Measurements from ENCODE around the gene PRND. TPM values are rescaled to one million over a fixed set of nuclear protein-coding genes. Genes with fewer than 3 reads are reported as not detected.
"Not testable (repeated sequence)": the region's sequence is repeated elsewhere in the genome, so short reads cannot be mapped to it uniquely, and the experiment has no call there.

PRND gene
- total RNA-seq, 1 experiment from 2014 or later = not detected

DNA sequence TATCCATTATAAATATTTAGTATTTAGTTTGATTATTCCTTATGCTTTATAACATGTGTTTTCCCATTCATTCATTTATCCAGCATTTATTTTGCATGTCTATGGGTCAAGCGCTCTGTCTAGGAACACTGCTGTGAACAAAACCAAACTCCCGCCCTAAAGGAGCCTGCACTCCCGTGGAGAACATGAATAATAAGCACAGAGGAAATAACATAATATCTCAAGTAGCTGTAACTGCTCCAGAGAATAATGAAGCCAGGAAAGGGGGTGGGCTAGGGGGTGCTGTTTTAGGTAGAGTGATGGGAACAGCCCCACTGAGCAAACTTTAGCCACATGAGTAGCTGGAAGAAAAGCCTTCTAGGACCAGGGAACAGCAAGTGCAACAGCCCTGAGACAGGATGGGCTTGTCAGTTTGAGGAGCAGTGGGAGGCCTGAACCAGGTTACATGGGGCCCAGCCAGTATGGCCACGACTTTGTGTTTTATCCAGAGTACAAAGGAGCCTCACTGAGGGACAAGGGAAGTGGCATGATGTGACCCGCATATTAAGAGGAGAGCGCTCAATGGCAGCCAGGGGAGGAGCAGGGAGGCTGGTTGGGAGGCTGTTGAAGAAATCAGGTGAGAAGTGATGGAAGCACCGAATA is 24.4 kb upstream of the PRND start:
- Histone ChIP-seq H3K27me3 (no peaks in the 10 kb centered on the region), H3K9me3 (replicated peaks) (no peaks in the 10 kb centered on the region), H3K36me3 (peaks cover 17% of the 10 kb centered on the region), H3K27ac (no peak overlapping the region), H3K4me1 (peaks cover under 1% of the 10 kb centered on the region), H3K4me3 (no peak overlapping the region)
- no peak for DNase-seq

DNA sequence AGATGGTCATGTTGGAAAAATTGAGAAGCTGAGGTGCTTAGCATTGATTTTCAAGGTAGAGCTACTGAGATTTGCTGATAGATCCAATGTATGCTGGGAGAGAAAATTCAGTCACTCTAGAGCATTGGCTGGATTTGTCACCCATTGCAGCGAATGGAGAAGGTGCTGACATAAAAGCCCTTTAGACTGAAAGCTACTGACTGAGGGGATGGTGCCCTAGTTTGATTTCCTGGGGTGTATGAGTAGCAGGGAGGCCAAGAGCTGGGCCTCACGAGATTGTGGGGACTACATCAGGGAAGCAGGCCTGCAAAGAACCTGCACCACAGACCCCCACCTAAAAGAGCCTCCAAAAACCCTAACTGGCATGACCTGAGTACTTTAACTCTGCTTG is 23.9 kb upstream of the PRND start:
- Histone ChIP-seq H3K9me3 (replicated peaks) (no peaks in the 10 kb centered on the region), H3K4me3 (no peak overlapping the region), H3K27ac (no peak overlapping the region), H3K4me1 (no peaks in the 10 kb centered on the region), H3K36me3 (peaks cover 17% of the 10 kb centered on the region), H3K27me3 (no peaks in the 10 kb centered on the region)
- no peak for DNase-seq

DNA sequence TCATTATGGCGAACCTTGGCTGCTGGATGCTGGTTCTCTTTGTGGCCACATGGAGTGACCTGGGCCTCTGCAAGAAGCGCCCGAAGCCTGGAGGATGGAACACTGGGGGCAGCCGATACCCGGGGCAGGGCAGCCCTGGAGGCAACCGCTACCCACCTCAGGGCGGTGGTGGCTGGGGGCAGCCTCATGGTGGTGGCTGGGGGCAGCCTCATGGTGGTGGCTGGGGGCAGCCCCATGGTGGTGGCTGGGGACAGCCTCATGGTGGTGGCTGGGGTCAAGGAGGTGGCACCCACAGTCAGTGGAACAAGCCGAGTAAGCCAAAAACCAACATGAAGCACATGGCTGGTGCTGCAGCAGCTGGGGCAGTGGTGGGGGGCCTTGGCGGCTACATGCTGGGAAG is 22.5 kb upstream of the PRND start:
- no peaks in the 10 kb centered on the region for H3K9me3 ChIP-seq (replicated peaks)
- no peak overlapping the region for H3K27ac ChIP-seq
- peaks cover 3% of the 10 kb centered on the region; the same call in 1 of the 2 replicates for H3K4me1 ChIP-seq
- peaks cover 17% of the 10 kb centered on the region for H3K36me3 ChIP-seq
- H3K27me3 ChIP-seq = no peaks in the 10 kb centered on the region
- H3K4me3 ChIP-seq = no peak overlapping the region
- no peak for DNase-seq

DNA sequence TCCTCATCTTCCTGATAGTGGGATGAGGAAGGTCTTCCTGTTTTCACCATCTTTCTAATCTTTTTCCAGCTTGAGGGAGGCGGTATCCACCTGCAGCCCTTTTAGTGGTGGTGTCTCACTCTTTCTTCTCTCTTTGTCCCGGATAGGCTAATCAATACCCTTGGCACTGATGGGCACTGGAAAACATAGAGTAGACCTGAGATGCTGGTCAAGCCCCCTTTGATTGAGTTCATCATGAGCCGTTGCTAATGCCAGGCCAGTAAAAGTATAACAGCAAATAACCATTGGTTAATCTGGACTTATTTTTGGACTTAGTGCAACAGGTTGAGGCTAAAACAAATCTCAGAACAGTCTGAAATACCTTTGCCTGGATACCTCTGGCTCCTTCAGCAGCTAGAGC is 21.8 kb upstream of the PRND start:
- Histone ChIP-seq H3K9me3 (replicated peaks) (no peaks in the 10 kb centered on the region), H3K4me3 (no peak overlapping the region), H3K4me1 (peaks cover 3% of the 10 kb centered on the region; the same call in 1 of the 2 replicates), H3K27ac (no peak overlapping the region), H3K27me3 (no peaks in the 10 kb centered on the region), H3K36me3 (peaks cover 17% of the 10 kb centered on the region)
- no peak for DNase-seq

DNA sequence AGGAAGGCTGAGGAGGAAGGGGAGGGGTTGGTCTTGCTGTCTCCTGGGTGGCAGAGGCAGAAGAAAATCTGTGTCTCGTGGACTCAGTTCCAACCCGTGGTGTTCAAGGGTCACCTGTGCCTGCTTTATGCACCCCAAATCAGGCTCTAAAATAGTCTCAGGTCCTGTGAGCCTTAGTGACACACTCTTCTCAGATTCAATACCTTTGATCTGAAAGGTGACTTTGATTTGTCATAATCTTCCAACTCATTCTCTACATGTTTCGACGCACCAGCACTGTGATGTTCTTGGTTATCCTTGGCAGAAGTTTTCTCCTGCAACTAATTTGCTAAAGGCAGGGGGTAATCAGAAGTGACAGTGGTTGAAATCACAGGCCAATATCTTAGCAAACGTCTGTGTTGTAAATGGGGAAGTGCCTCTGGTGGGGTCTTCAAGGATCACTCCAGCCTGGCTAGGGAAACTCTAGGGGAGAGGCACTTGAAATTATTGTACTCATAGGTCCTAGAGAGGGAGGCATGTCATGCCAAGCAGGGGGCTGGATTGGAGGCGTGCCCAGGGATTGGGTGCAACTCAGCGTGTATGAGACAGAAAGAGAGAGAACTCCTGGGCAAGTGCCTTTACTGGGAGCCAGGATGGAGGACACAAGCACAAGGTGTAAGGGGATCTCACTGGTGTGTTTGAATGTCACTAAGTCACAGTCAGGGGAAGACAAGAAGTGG is 19.0 kb upstream of the PRND start:
- H3K4me3 ChIP-seq = no peak overlapping the region
- peaks cover 17% of the 10 kb centered on the region for H3K36me3 ChIP-seq
- peaks cover 3% of the 10 kb centered on the region; the same call in 1 of the 2 replicates for H3K4me1 ChIP-seq
- no peak for DNase-seq
- no peaks in the 10 kb centered on the region for H3K27me3 ChIP-seq
- no peaks in the 10 kb centered on the region for H3K9me3 ChIP-seq (replicated peaks)
- no peak overlapping the region for H3K27ac ChIP-seq

DNA sequence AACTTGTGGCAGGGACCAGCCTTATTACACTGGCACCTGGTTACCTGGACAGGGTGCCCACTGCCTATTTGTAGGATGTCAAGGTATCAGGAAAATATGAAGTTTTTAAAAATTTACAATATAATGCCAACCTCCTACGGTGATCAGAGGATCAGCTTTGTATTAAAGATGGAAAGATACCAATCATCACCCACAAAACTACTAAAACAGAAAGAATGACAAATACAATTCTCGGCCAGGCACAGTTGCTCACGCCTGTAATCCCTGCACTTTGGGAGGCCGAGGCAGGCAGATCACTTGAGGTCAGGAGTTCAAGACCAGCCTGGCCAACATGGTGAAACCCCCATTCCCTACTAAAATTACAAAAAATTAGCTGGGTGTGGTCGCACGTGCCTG is 18.4 kb upstream of the PRND start:
- H3K36me3 ChIP-seq = peaks cover 14% of the 10 kb centered on the region; the same call in 1 of the 2 replicates
- peaks cover 3% of the 10 kb centered on the region; the same call in 1 of the 2 replicates for H3K4me1 ChIP-seq
- no peak overlapping the region for H3K4me3 ChIP-seq
- no peak overlapping the region for H3K27ac ChIP-seq
- DNase-seq = no peak
- no peaks in the 10 kb centered on the region for H3K27me3 ChIP-seq
- no peaks in the 10 kb centered on the region for H3K9me3 ChIP-seq (replicated peaks)

DNA sequence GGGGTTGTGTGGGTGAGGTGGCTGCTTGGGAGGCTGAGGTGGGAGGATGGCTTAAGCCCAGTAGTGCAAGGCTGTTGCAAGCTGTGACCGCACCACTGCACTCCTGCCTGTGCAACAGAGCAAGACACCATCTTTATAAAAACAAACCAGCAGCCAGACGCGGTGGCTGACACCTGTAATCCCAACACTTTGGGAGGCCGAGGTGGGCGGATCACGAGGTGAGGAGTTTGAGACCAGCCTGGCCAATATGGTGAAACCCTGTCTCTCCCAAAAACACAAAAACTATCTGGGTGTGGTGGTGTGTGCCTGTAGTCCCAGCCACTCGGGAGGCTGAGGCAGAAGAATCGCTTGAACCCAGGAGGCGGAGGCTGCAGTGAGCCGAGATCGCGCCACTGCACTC is 14.8 kb upstream of the PRND start:
- not testable (repeated sequence) for H3K9me3 ChIP-seq (replicated peaks); H3K36me3 ChIP-seq; H3K4me1 ChIP-seq; DNase-seq; H3K27ac ChIP-seq; H3K4me3 ChIP-seq; H3K27me3 ChIP-seq

DNA sequence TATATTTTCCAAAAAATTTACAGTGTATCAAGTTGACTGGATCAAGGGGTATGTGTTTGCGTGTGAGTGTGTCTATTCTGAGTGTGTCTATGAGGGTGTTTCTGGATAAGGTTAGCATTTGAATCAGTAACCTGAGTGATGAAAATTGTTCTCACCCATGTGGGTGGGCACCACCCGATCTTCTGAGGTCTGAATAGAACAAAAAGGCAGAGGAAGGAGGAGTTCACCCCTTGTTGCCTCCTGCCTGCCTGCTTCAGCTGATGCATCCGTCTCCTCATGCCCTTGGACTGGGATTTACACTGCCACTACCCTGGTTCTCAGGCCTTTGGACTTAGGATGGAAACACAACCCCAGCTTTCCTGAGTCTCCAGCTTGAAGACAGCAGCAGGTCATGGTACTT is 13.7 kb upstream of the PRND start:
- Histone ChIP-seq H3K4me3 (no peak overlapping the region), H3K4me1 (peaks cover 5% of the 10 kb centered on the region; the same call in 1 of the 2 replicates), H3K36me3 (no peaks in the 10 kb centered on the region), H3K27ac (no peak overlapping the region), H3K9me3 (replicated peaks) (no peaks in the 10 kb centered on the region), H3K27me3 (no peaks in the 10 kb centered on the region; the same call in 1 of the 2 replicates)
- no peak for DNase-seq

DNA sequence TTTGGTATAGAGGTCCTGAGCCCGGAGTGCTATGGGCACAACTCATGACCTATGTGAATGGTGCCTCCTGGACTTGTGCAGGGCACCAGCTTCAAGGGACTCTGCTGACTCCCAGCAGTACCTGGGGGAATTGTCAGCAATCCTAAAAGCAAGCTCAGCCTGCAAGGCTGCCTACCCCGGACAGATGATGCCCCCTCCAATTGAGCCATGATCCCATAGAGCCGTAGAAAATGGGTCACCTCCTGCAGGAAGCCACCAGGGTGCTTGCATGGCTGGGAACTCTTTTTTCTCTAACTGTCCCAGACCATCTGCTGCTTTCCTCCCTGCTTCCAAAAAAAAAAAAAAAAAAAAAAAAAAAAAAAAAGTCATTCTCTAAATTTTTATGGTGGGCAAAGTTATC is 12.9 kb upstream of the PRND start:
- DNase-seq = no peak
- Histone ChIP-seq H3K27ac (no peak overlapping the region), H3K36me3 (no peaks in the 10 kb centered on the region), H3K4me1 (peaks cover 2% of the 10 kb centered on the region; the same call in 1 of the 2 replicates), H3K27me3 (no peaks in the 10 kb centered on the region; the same call in 1 of the 2 replicates), H3K4me3 (no peak overlapping the region), H3K9me3 (replicated peaks) (no peaks in the 10 kb centered on the region)

DNA sequence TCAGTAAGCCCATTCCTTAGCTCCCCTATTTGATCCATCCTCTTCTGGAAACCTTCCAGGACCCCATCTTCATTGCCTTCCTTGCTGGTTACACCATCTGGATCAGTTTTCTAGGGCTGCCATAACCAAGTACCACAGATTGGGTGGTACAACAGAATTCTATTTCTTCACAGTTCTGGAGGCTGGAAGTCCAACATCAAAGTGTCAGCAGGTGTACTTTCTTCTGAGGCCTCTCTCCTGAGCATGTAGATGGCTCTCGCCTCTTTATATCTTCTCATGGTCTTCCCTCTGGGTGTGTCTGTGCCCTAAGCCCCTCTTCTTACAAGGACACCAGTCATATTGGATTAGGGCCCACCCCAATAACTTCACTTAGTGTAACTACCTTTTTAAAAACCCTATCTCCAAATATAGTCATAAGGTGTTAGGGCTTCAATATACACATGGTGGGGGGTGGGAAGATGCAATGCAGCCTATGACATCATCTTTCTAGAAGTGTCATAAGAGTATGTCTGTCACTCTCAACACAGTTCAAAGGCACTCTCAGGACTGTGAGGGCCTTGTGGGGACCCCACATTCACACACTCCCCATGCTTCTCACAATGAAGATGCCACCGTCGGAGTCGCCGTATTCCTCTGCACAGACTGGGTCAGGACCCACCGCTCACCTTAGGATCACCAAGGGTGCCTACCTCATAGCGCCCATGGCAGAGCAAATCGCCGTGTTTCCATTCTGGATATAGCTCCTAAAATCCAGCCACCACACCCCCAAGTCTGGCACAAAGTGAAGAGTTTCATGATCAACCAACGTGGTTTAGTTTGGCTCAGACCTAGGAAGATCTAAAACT is 12.2 kb upstream of the PRND start:
- Histone ChIP-seq H3K4me3 (no peak overlapping the region), H3K9me3 (replicated peaks) (no peaks in the 10 kb centered on the region), H3K36me3 (no peaks in the 10 kb centered on the region), H3K27ac (no peak overlapping the region), H3K27me3 (no peaks in the 10 kb centered on the region; the same call in 1 of the 2 replicates), H3K4me1 (peaks cover 2% of the 10 kb centered on the region; the same call in 1 of the 2 replicates)
- DNase-seq = no peak

DNA sequence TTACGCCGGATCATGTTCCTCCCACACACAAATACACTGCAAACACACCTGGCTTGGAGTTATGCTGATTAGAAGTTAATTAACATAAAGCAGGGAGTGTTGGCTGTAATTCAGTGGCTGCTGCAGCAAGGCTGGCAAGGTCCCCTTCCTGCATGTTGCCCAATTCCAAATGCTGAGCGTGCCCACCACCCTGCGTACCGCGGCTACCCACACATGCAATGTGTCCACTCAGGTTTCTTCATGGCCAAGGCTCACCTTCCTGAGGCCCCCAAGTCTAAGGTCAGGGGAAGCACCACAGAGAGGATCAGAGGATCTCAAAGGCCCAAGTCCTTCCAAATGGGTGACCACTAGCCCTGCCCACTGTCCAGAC is 11.6 kb upstream of the PRND start:
- Histone ChIP-seq H3K4me3 (no peak overlapping the region), H3K27me3 (no peaks in the 10 kb centered on the region; the same call in 1 of the 2 replicates), H3K4me1 (0 out of 2 replicates have a peak, but pooled peaks cover 2% of the 10 kb centered on the region), H3K36me3 (no peaks in the 10 kb centered on the region), H3K9me3 (replicated peaks) (no peaks in the 10 kb centered on the region), H3K27ac (no peak overlapping the region)
- DNase-seq = no peak

DNA sequence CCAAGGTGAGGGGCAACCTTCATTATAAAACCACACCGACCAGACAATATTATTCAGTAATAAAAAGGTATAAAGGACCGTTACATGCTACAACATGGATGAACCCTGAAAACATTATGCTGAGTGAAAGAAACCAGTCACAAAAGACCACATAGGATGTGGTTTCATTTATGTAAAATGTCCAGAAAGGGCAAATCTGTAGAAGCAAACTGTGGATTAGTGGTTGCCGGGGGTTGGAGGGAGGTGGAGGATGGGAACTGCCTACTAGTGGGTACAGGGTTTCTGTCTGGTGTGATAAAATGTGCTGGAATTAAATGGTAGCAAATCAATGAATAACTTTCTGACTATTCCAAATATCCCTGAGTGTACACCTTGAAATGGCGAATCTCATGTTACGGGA is 10.2 kb upstream of the PRND start:
- no peaks in the 10 kb centered on the region for H3K36me3 ChIP-seq
- H3K27ac ChIP-seq = no peak overlapping the region
- H3K4me3 ChIP-seq = no peak overlapping the region
- no peaks in the 10 kb centered on the region; the same call in 1 of the 2 replicates for H3K27me3 ChIP-seq
- H3K4me1 ChIP-seq = 0 out of 2 replicates have a peak, but pooled peaks cover 2% of the 10 kb centered on the region
- DNase-seq = no peak
- H3K9me3 ChIP-seq (replicated peaks) = no peaks in the 10 kb centered on the region

DNA sequence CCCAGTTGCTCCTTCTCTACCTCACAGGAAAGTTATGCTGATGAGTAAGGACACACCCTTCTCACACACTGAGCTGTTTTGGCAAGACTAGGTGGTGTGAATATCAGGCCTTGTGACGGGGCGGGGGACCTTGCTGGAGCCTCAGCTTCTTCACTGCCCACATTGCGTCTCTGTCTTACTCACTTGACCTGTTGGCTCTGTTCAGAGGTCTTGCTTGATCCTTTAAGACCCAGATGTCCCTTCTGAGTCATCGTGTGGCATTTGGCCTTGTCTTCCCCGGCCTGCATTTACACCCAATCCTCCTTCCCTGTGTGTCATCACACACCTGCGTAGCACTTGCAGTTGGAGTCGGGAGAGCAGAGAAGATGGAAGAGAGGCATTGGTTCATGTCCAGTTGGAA is 8.3 kb upstream of the PRND start:
- Histone ChIP-seq H3K27ac (no peak overlapping the region), H3K36me3 (no peaks in the 10 kb centered on the region), H3K9me3 (replicated peaks) (no peaks in the 10 kb centered on the region), H3K4me3 (no peak overlapping the region), H3K4me1 (peaks cover 7% of the 10 kb centered on the region; the same call in 1 of the 2 replicates), H3K27me3 (no peaks in the 10 kb centered on the region; the same call in 1 of the 2 replicates)
- DNase-seq = no peak

DNA sequence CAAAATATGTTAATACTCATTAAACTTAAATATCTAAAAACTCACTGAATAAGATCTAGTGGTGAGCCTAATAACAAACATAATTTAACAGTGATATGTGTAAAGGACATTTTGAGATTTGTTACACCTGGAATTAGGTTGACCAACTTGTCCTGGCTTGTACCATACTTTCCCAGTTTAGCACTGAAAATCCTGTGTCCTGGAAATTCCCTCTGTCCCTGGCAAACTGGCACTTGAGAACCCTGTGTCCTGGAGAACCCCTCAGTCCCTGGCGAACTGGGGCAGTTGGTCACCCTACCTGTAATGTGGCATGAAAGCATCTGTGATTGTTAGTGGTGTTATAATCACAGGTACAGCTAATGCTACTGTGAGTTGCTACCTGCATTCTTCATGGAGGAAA is 6.9 kb upstream of the PRND start:
- DNase-seq = no peak
- Histone ChIP-seq H3K36me3 (no peaks in the 10 kb centered on the region), H3K4me3 (no peak overlapping the region), H3K27ac (no peak overlapping the region), H3K4me1 (peaks cover 7% of the 10 kb centered on the region; the same call in 1 of the 2 replicates), H3K27me3 (no peaks in the 10 kb centered on the region; the same call in 1 of the 2 replicates), H3K9me3 (replicated peaks) (no peaks in the 10 kb centered on the region)
